ACHN (cell line): Measurements from ENCODE around the gene PBX3.
A peak's percentile ranks its signal among the peaks of the same experiment; 100 is the strongest.

Experiments
- DNase-seq: peaks from one replicate; pipeline ENCODE4 v3.0.0-alpha.2; 2015
- in situ Hi-C: cut with HindIII; loops from 2 replicates; pipeline ENCODE4 v1.10.0; 2017; ENCODE audit warnings: low sequenced_read_pairs, low pct_ligation_motif_present, low pct_unique_long_range_greater_than_20kb

Gene PBX3

GRCh38 chr9:125887172-125887571, 140.0 kb downstream of the PBX3 start:
- DNase-seq, result no peak
- in situ Hi-C loops, result no loop called here

- no peak for DNase-seq
- in situ Hi-C loops, result no loop called here
Observed at GRCh38 chr9:125888211-125888610, 141.0 kb downstream of the PBX3 start.

- in situ Hi-C loops, result no loop called here
- DNase-seq, result no peak
Observed at GRCh38 chr9:125889112-125889475, 141.9 kb downstream of the PBX3 start.

GRCh38 chr9:125889476-125890419, 142.6 kb downstream of the PBX3 start:
- in situ Hi-C loops, result no loop called here
- peak; percentile 36 for DNase-seq

- DNase-seq, result no peak
- in situ Hi-C loops, result no loop called here
Observed at GRCh38 chr9:125890826-125891225, 143.7 kb downstream of the PBX3 start.

GRCh38 chr9:125893277-125893676, 146.1 kb downstream of the PBX3 start:
- in situ Hi-C loops, result no loop called here
- DNase-seq, result no peak

GRCh38 chr9:125894566-125894965, 147.4 kb downstream of the PBX3 start:
- in situ Hi-C loops, result no loop called here
- no peak for DNase-seq

GRCh38 chr9:125896404-125896803, 149.2 kb downstream of the PBX3 start:
- no peak for DNase-seq

GRCh38 chr9:125896964-125897363, 149.8 kb downstream of the PBX3 start:
- in situ Hi-C loops, result no loop called here
- no peak for DNase-seq

More at GRCh38 chr9:125896404-125896803, 149.2 kb downstream of the PBX3 start:
- in situ Hi-C loops, result no loop called here

- DNase-seq, result no peak
- in situ Hi-C loops, result no loop called here
Observed at GRCh38 chr9:125897481-125897880, 150.3 kb downstream of the PBX3 start.

- no peak for DNase-seq
- in situ Hi-C loops, result no loop called here
Observed at GRCh38 chr9:125902214-125902613, 155.0 kb downstream of the PBX3 start.

GRCh38 chr9:125902831-125903512, 155.8 kb downstream of the PBX3 start:
- no peak for DNase-seq
- in situ Hi-C loops, result no loop called here

- in situ Hi-C loops, result no loop called here
- no peak for DNase-seq
Observed at GRCh38 chr9:125904155-125904851, 157.1 kb downstream of the PBX3 start.

- DNase-seq, result peak; percentile 11
- in situ Hi-C loops, result no loop called here
Observed at GRCh38 chr9:125906144-125906543, 159.0 kb downstream of the PBX3 start.

GRCh38 chr9:125906893-125907292, 159.7 kb downstream of the PBX3 start:
- in situ Hi-C loops, result no loop called here
- DNase-seq, result no peak

GRCh38 chr9:125908136-125908535, 161.0 kb downstream of the PBX3 start:
- no peak for DNase-seq
- in situ Hi-C loops, result no loop called here

GRCh38 chr9:125908966-125909365, 161.8 kb downstream of the PBX3 start:
- DNase-seq, result no peak
- in situ Hi-C loops, result no loop called here

GRCh38 chr9:125909459-125909858, 162.3 kb downstream of the PBX3 start:
- no peak for DNase-seq
- in situ Hi-C loops, result no loop called here

GRCh38 chr9:125910286-125910685, 163.1 kb downstream of the PBX3 start:
- DNase-seq, result no peak
- in situ Hi-C loops, result no loop called here
